Measurements from ENCODE around the gene NUP54. TPM values are rescaled to one million over a fixed set of nuclear protein-coding genes. Genes with fewer than 3 reads are reported as not detected.

Gene NUP54
- total RNA-seq, 2 donors from 2014 or later, result 31.7 to 43.5 TPM

- DNase-seq (ENCODE audit: low spot score), result no peak
- no peaks in the 10 kb centered on the region for H3K4me1 ChIP-seq (replicated peaks)
- H3K27me3 ChIP-seq (replicated peaks; ENCODE audit: insufficient read depth), result no peaks in the 10 kb centered on the region
- no peaks in the 10 kb centered on the region for H3K36me3 ChIP-seq
- no peak overlapping the region for H3K4me3 ChIP-seq
- TF ChIP-seq CTCF (IDR thresholded peaks at IDR 0.05) (no peak), POLR2AphosphoS5 (IDR thresholded peaks at IDR 0.05) (no peak), POLR2A (IDR thresholded peaks at IDR 0.05) (no peak)
- H3K9me3 ChIP-seq, result no peaks in the 10 kb centered on the region
- intact Hi-C loops (cut with DNase I), result no loop called here
- H3K27ac ChIP-seq, result no peak overlapping the region
- WGBS, result 91% methylated on average over 1 of the region's 1 CpG
Measured at GRCh38 chr4:76084542-76084941, 63.7 kb downstream of the NUP54 start.

GRCh38 chr4:76083386-76083988, 64.7 kb downstream of the NUP54 start:
- no peaks in the 10 kb centered on the region for H3K27me3 ChIP-seq (replicated peaks; ENCODE audit: insufficient read depth)
- H3K36me3 ChIP-seq, result no peaks in the 10 kb centered on the region
- H3K27ac ChIP-seq, result no peak overlapping the region
- intact Hi-C loops (cut with DNase I), result no loop called here
- no peak for DNase-seq (ENCODE audit: low spot score)
- no peak overlapping the region for H3K4me3 ChIP-seq
- WGBS, result 66% methylated on average over 3 of the region's 3 CpGs
- no peaks in the 10 kb centered on the region for H3K9me3 ChIP-seq
- TF ChIP-seq POLR2AphosphoS5 (IDR thresholded peaks at IDR 0.05) (no peak), CTCF (IDR thresholded peaks at IDR 0.05) (no peak), POLR2A (IDR thresholded peaks at IDR 0.05) (no peak)
- no peaks in the 10 kb centered on the region for H3K4me1 ChIP-seq (replicated peaks)

GRCh38 chr4:76078033-76078613, 70.1 kb downstream of the NUP54 start:
- Histone ChIP-seq H3K36me3 (no peaks in the 10 kb centered on the region), H3K4me1 (replicated peaks) (no peaks in the 10 kb centered on the region), H3K4me3 (no peak overlapping the region), H3K27ac (no peak overlapping the region), H3K27me3 (replicated peaks; ENCODE audit: insufficient read depth) (no peaks in the 10 kb centered on the region), H3K9me3 (no peaks in the 10 kb centered on the region)
- TF ChIP-seq POLR2A (IDR thresholded peaks at IDR 0.05) (no peak), POLR2AphosphoS5 (IDR thresholded peaks at IDR 0.05) (peak; percentile 14)
- DNase-seq (ENCODE audit: low spot score), result no peak
- intact Hi-C loops (cut with DNase I), result no loop called here
- WGBS, result 52% methylated on average over 4 of the region's 4 CpGs

- WGBS, result 72% methylated on average over 4 of the region's 4 CpGs
- Histone ChIP-seq H3K4me1 (replicated peaks) (no peaks in the 10 kb centered on the region), H3K9me3 (no peaks in the 10 kb centered on the region), H3K27ac (no peak overlapping the region), H3K4me3 (no peak overlapping the region), H3K27me3 (replicated peaks; ENCODE audit: insufficient read depth) (no peaks in the 10 kb centered on the region), H3K36me3 (no peaks in the 10 kb centered on the region)
- TF ChIP-seq POLR2AphosphoS5 (IDR thresholded peaks at IDR 0.05) (no peak), CTCF (IDR thresholded peaks at IDR 0.05) (no peak), POLR2A (IDR thresholded peaks at IDR 0.05) (no peak)
- no peak for DNase-seq (ENCODE audit: low spot score)
- intact Hi-C loops (cut with DNase I), result no loop called here
Measured at GRCh38 chr4:76074993-76075600, 73.1 kb downstream of the NUP54 start.

GRCh38 chr4:76074468-76074867, 73.7 kb downstream of the NUP54 start, which contains the start of gene ART3:
Gene ART3 (plus strand): TSS chr4:76074709. CDS start chr4:76075890, 1,181 bp downstream.
- WGBS, result 50% methylated on average over 1 of the region's 1 CpG
- Histone ChIP-seq H3K27me3 (replicated peaks; ENCODE audit: insufficient read depth) (no peaks in the 10 kb centered on the region), H3K9me3 (no peaks in the 10 kb centered on the region), H3K36me3 (no peaks in the 10 kb centered on the region), H3K4me1 (replicated peaks) (no peaks in the 10 kb centered on the region), H3K27ac (no peak within 1 kb of the TSS), H3K4me3 (no peak within 1 kb of the TSS)
- no peak for TF ChIP-seq CTCF (IDR thresholded peaks at IDR 0.05)
- DNase-seq (ENCODE audit: low spot score), result no peak
- intact Hi-C loops (cut with DNase I), result no loop called here

Measured in prostate gland (tissue), 2 donors.